Kidney (tissue), 14 donors: Measurements from ENCODE around the gene C2CD2. TPM values are rescaled to one million over a fixed set of nuclear protein-coding genes. Genes with fewer than 3 reads are reported as not detected.

Experiments
- DNase-seq, 5 donors: peaks; one replicate each; pipeline ENCODE4 v3.0.0-alpha.2; 2013 to 2020
- FAIRE-seq: peaks from 2 replicates; lab custom pipeline; 2012; peaks lifted over from hg19 to GRCh38; lab: Jason Lieb, UNC
- H3K27ac ChIP-seq, 2 donors: one replicate each; pipeline ENCODE4 v1.7.0; 2013; ENCODE audit warnings: low read depth in 2 of 2, low read length in 2 of 2, inconsistent platforms in 1 of 2
- H3K27me3 ChIP-seq: one replicate; pipeline ENCODE4 v1.7.1; 2013; ENCODE audit warnings: low read length, inconsistent platforms; ENCODE audit not compliant: control insufficient read depth, insufficient read depth
- H3K36me3 ChIP-seq, 3 donors: one replicate each; pipeline versions ENCODE4 v1.7.0 to v1.7.1; 2013; ENCODE audit warnings: low read length in 3 of 3, control low read depth in 1 of 3, inconsistent platforms in 1 of 3; ENCODE audit not compliant: insufficient read depth in 3 of 3, control insufficient read depth in 2 of 3
- H3K4me1 ChIP-seq, 3 donors: one replicate each; pipeline versions ENCODE4 v1.7.0 to v1.7.1; 2013; ENCODE audit warnings: low read length in 3 of 3, inconsistent platforms in 1 of 3, low read depth in 1 of 3; ENCODE audit not compliant: control insufficient read depth in 2 of 3, insufficient read depth in 2 of 3
- H3K4me3 ChIP-seq, 3 donors: one replicate each; pipeline versions ENCODE4 v1.7.0 to v1.8.1; 2013; ENCODE audit warnings: low read length in 3 of 3, control low read depth in 1 of 3, inconsistent platforms in 1 of 3
- H3K9ac ChIP-seq, 3 donors: one replicate each; pipeline versions ENCODE4 v1.7.0 to v1.7.1; 2013; ENCODE audit warnings: low read length in 3 of 3, control low read depth in 1 of 3, inconsistent platforms in 1 of 3
- H3K9me3 ChIP-seq, 3 donors: one replicate each; pipeline versions ENCODE4 v1.7.0 to v1.7.1; 2013; ENCODE audit warnings: low read length in 3 of 3, control low read depth in 1 of 3, inconsistent platforms in 1 of 3; ENCODE audit not compliant: control insufficient read depth in 2 of 3, insufficient read depth in 1 of 3
- intact Hi-C: fragments of 100-400 bp; cut with DNase I; formaldehyde crosslinking; loops from one replicate; pipeline ENCODE4 v1.11.1; 2022
- polyA plus RNA-seq: library from polyadenylated mRNA; stranded (reverse); fragments of 350-450 nt; fragmentation: Illumina TruSeq; extraction: RNeasy Lipid Tissue Mini Kit (QIAGEN cat#74804); gene quantifications from one replicate; pipeline ENCODE4 v1.2.3, GENCODE V29; 2014; ENCODE audit warnings: low read depth, low replicate concordance; ENCODE audit not compliant: insufficient read depth
- total RNA-seq: library from RNA; stranded (reverse); fragmentation: NEBNext Ultra II Directional; extraction: Animal tissue kit (Norgen Biotek cat#: 25700); gene quantifications from one replicate; pipeline ENCODE4 v1.2.1, GENCODE V29; 2021
- TF ChIP-seq, protein P1 (sequence below): IDR thresholded peaks from 3 replicates; pipeline ENCODE4 v1.5.1; 2012; ENCODE audit warnings: mild to moderate bottlenecking, moderate library complexity, borderline replicate concordance; ENCODE audit not compliant: insufficient read depth; ENCODE audit errors: extremely low read depth
- donor health status: control.
- donor health status: control.
- donor health status: control.
- donor health status: control.
- donor health status: control.
- donor health status: DM: yes; HTN: yes; CAD: no.
- donor health status: Normal renal cell carcinoma (clear cell type).

C2CD2 gene
- total and polyA plus RNA-seq, 2 donors from 2014 or later: 7.6 to 25.6 TPM

GRCh38 chr21:41885341-41886024 lies 68.3 kb downstream of the C2CD2 start:
- intact Hi-C loops: no loop called here
- no peaks in the 10 kb centered on the region for H3K4me1 ChIP-seq
- no peaks in the 10 kb centered on the region for H3K9me3 ChIP-seq
- TF ChIP-seq, protein P1, sequence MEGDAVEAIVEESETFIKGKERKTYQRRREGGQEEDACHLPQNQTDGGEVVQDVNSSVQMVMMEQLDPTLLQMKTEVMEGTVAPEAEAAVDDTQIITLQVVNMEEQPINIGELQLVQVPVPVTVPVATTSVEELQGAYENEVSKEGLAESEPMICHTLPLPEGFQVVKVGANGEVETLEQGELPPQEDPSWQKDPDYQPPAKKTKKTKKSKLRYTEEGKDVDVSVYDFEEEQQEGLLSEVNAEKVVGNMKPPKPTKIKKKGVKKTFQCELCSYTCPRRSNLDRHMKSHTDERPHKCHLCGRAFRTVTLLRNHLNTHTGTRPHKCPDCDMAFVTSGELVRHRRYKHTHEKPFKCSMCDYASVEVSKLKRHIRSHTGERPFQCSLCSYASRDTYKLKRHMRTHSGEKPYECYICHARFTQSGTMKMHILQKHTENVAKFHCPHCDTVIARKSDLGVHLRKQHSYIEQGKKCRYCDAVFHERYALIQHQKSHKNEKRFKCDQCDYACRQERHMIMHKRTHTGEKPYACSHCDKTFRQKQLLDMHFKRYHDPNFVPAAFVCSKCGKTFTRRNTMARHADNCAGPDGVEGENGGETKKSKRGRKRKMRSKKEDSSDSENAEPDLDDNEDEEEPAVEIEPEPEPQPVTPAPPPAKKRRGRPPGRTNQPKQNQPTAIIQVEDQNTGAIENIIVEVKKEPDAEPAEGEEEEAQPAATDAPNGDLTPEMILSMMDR: no peak
- no peaks in the 10 kb centered on the region for H3K36me3 ChIP-seq
- FAIRE-seq: no peak
- peak in 3 of 5 donors; percentile 57 to 82 (median 76) for DNase-seq
- no peaks in the 10 kb centered on the region for H3K27me3 ChIP-seq
- no peak overlapping the region for H3K27ac ChIP-seq
- H3K4me3 ChIP-seq: no peak overlapping the region
- no peak overlapping the region for H3K9ac ChIP-seq

GRCh38 chr21:41884501-41885030 lies 69.3 kb downstream of the C2CD2 start:
- TF ChIP-seq, protein P1: no peak
- Histone ChIP-seq H3K27me3 (no peaks in the 10 kb centered on the region), H3K9me3 (no peaks in the 10 kb centered on the region), H3K4me1 (no peaks in the 10 kb centered on the region), H3K9ac (no peak overlapping the region), H3K27ac (no peak overlapping the region), H3K4me3 (no peak overlapping the region), H3K36me3 (no peaks in the 10 kb centered on the region)
- intact Hi-C loops: no loop called here
- FAIRE-seq (no peak), DNase-seq (no peak)

GRCh38 chr21:41883582-41883981 lies 70.2 kb downstream of the C2CD2 start:
- no peak for DNase-seq
- H3K4me3 ChIP-seq: no peak overlapping the region
- no peaks in the 10 kb centered on the region for H3K9me3 ChIP-seq
- no peak for FAIRE-seq
- H3K4me1 ChIP-seq: no peaks in the 10 kb centered on the region
- H3K27ac ChIP-seq: no peak overlapping the region
- no peak overlapping the region for H3K9ac ChIP-seq
- H3K36me3 ChIP-seq: no peaks in the 10 kb centered on the region
- H3K27me3 ChIP-seq: no peaks in the 10 kb centered on the region
- intact Hi-C loops: no loop called here
- TF ChIP-seq, protein P1: no peak

DNA sequence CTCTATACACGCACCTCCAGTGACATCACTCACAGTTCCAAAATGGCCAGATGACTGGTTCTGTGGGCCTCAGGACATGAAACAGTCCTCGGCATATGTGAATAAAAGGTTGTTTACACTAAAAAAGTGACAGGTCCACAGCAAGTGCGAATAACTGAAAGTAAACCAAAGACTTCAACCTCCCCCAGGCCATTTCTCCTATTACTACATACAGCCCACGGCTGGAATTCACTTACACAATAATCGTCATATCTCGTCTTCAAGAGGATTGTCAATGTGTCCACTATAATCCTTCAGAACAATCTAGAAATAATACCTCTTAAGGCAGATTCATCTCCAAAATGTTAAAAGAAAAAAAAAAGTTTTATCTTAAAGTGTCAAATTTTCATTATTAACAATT lies 72.8 kb downstream of the C2CD2 start:
- Histone ChIP-seq H3K9ac (no peak overlapping the region), H3K36me3 (no peaks in the 10 kb centered on the region), H3K4me3 (no peak overlapping the region), H3K27me3 (no peaks in the 10 kb centered on the region), H3K9me3 (no peaks in the 10 kb centered on the region), H3K27ac (no peak overlapping the region), H3K4me1 (peaks cover 0 to 3% (median 2%) of the 10 kb centered on the region in 3 donors)
- FAIRE-seq (no peak), DNase-seq (no peak)
- TF ChIP-seq, protein P1: no peak
- intact Hi-C loops: no loop called here
